Ishikawa (cell line): ENCODE data around the gene NDST1.

Experiments
- CEBPB ChIP-seq: IDR thresholded peaks from 2 replicates; pipeline ENCODE4 v1.6.1; 2012
- CREB1 ChIP-seq: IDR thresholded peaks from 2 replicates; pipeline ENCODE4 v1.6.1; 2012; ENCODE audit warnings: low read depth
- EGR1 ChIP-seq: IDR thresholded peaks from 2 replicates; pipeline ENCODE4 v1.6.1; 2012
- EP300 ChIP-seq: IDR thresholded peaks from 2 replicates; pipeline ENCODE4 v1.6.1; 2012; ENCODE audit warnings: borderline replicate concordance
- FOXM1 ChIP-seq: IDR thresholded peaks from 2 replicates; pipeline ENCODE4 v1.6.1; 2012; ENCODE audit warnings: low read depth, borderline replicate concordance
- MAX ChIP-seq: IDR thresholded peaks from 2 replicates; pipeline ENCODE4 v1.6.1; 2012
- NFIC ChIP-seq: IDR thresholded peaks from 2 replicates; pipeline ENCODE4 v1.6.1; 2012
- RAD21 ChIP-seq: IDR thresholded peaks from 2 replicates; pipeline ENCODE4 v1.6.1; 2012; ENCODE audit warnings: low read depth
- REST ChIP-seq: IDR thresholded peaks from 2 replicates; pipeline ENCODE4 v1.6.1; 2012; ENCODE audit warnings: low read depth, mild to moderate bottlenecking
- TAF1 ChIP-seq: IDR thresholded peaks from 2 replicates; pipeline ENCODE4 v1.6.1; 2012; ENCODE audit warnings: low read depth, mild to moderate bottlenecking
- TCF12 ChIP-seq: IDR thresholded peaks from 2 replicates; pipeline ENCODE4 v1.6.1; 2012; ENCODE audit warnings: low read depth
- TEAD4 ChIP-seq: IDR thresholded peaks from 2 replicates; pipeline ENCODE4 v1.6.1; 2012
- USF1 ChIP-seq: IDR thresholded peaks from 2 replicates; pipeline ENCODE4 v1.6.1; 2012
- YY1 ChIP-seq: IDR thresholded peaks from 2 replicates; pipeline ENCODE4 v1.6.1; 2012; ENCODE audit warnings: low read depth
- ZBTB7A ChIP-seq: IDR thresholded peaks from 2 replicates; pipeline ENCODE4 v1.6.1; 2012; ENCODE audit warnings: low read depth

Gene NDST1

GRCh38 chr5:150596826-150597225 is 88.9 kb downstream of the NDST1 start:
- TF ChIP-seq MAX (no peak), CREB1 (no peak), NFIC (no peak)

GRCh38 chr5:150598006-150598405 is 90.1 kb downstream of the NDST1 start:
- no peak for TF ChIP-seq MAX
- TF ChIP-seq TAF1, result no peak
- TF ChIP-seq NFIC, result no peak
- no peak for TF ChIP-seq TEAD4
- TF ChIP-seq CREB1, result no peak
- no peak for TF ChIP-seq CEBPB
- TF ChIP-seq REST, result no peak
- TF ChIP-seq ZBTB7A, result no peak
- no peak for TF ChIP-seq FOXM1
- no peak for TF ChIP-seq EP300

GRCh38 chr5:150598821-150599273 is 90.9 kb downstream of the NDST1 start:
- TF ChIP-seq NFIC (no peak), TCF12 (no peak), REST (no peak), CEBPB (no peak)

- TF ChIP-seq EP300 (no peak), EGR1 (no peak), CEBPB (no peak), CREB1 (no peak), MAX (no peak), YY1 (no peak), RAD21 (no peak), FOXM1 (no peak), NFIC (no peak), TAF1 (no peak), ZBTB7A (no peak)
Measured at GRCh38 chr5:150599281-150599680, 91.3 kb downstream of the NDST1 start.

GRCh38 chr5:150599917-150600511 is 92.1 kb downstream of the NDST1 start:
- TF ChIP-seq NFIC (peak; percentile 69), TCF12 (no peak)

- TF ChIP-seq NFIC (no peak), ZBTB7A (no peak), USF1 (no peak)
Measured at GRCh38 chr5:150600616-150601490, 92.9 kb downstream of the NDST1 start.
